Right atrium auricular region (tissue), 2 donors: ENCODE measurements around the gene PPP1R13B. TPM values are rescaled to one million over a fixed set of nuclear protein-coding genes. Genes with fewer than 3 reads are reported as not detected.

Experiments
- DNase-seq: peaks from one replicate; pipeline ENCODE4 v3.0.0-alpha.2; 2019; ENCODE audit warnings: low spot score
- H3K27ac ChIP-seq, 2 donors: fragments of 200-600 bp; sonication (generic); 1 replicate in 1 of 2; 2 replicates in 1 of 2; pipeline ENCODE4 v1.5.1; 2016 to 2019
- H3K27me3 ChIP-seq, 2 donors: fragments of 200-600 bp; sonication (generic); one replicate each; pipeline versions ENCODE4 v1.5.1 to v1.6.0; 2017 to 2019
- H3K36me3 ChIP-seq: fragments of 200-600 bp; sonication (generic); one replicate; pipeline ENCODE4 v1.5.1; 2016
- H3K4me1 ChIP-seq, 2 donors: fragments of 200-600 bp; sonication (generic); one replicate each; pipeline versions ENCODE4 v1.5.1 to v1.6.0; 2017 to 2019
- H3K4me3 ChIP-seq, 2 donors: fragments of 200-600 bp; sonication (generic); 1 replicate in 1 of 2; 2 replicates in 1 of 2; pipeline ENCODE4 v1.5.1; 2017 to 2019; ENCODE audit warnings: mild to moderate bottlenecking in 1 of 2, moderate library complexity in 1 of 2
- H3K9me3 ChIP-seq, 2 donors: fragments of 200-600 bp; sonication (generic); one replicate each; pipeline ENCODE4 v1.5.1; 2019
- CTCF ChIP-seq, 2 donors: fragments of 200-600 bp; sonication (generic); IDR thresholded peaks; one replicate each; pipeline ENCODE4 v1.5.1; 2019; ENCODE audit warnings: antibody characterized with exemption in 2 of 2
- total RNA-seq, 2 donors: library from RNA; depleted of rRNA; stranded (reverse); fragments of >200 nt; gene quantifications; one replicate each; pipeline ENCODE4 v1.1.0, GENCODE V29; 2016

PPP1R13B gene
- total RNA-seq, 2 donors from 2014 or later, result 45.7 to 47.8 TPM

GRCh38 chr14:103773521-103773920 is 73.9 kb downstream of the PPP1R13B start:
- peaks cover 21% of the 10 kb centered on the region for H3K36me3 ChIP-seq
- peaks cover 0 to 5% of the 10 kb centered on the region in 2 donors for H3K4me1 ChIP-seq
- no peak for DNase-seq
- H3K27me3 ChIP-seq, result no peaks in the 10 kb centered on the region
- H3K4me3 ChIP-seq, result no peak overlapping the region
- no peak for TF ChIP-seq CTCF (IDR thresholded peaks at IDR 0.05)
- peak overlapping the region in 1 of 2 donors; percentile 9 for H3K27ac ChIP-seq
- no peaks in the 10 kb centered on the region for H3K9me3 ChIP-seq

- Histone ChIP-seq H3K36me3 (peaks cover 7% of the 10 kb centered on the region), H3K27ac (no peak overlapping the region)
These were observed 75.2 kb downstream of the PPP1R13B start for GRCh38 chr14:103772078-103772712.

GRCh38 chr14:103770902-103771301 is 76.5 kb downstream of the PPP1R13B start:
- Histone ChIP-seq H3K27ac (peak overlapping the region; percentile 10 to 27), H3K4me3 (no peak overlapping the region), H3K9me3 (no peaks in the 10 kb centered on the region), H3K27me3 (no peaks in the 10 kb centered on the region), H3K4me1 (peaks cover 0 to 5% of the 10 kb centered on the region in 2 donors), H3K36me3 (peaks cover 7% of the 10 kb centered on the region)
- no peak for TF ChIP-seq CTCF (IDR thresholded peaks at IDR 0.05)
- no peak for DNase-seq

More at GRCh38 chr14:103772078-103772712, 75.2 kb downstream of the PPP1R13B start:
- no peaks in the 10 kb centered on the region for H3K27me3 ChIP-seq
- TF ChIP-seq CTCF (IDR thresholded peaks at IDR 0.05), result no peak
- H3K4me1 ChIP-seq, result peaks cover 0 to 5% of the 10 kb centered on the region in 2 donors
- no peak overlapping the region for H3K4me3 ChIP-seq
- DNase-seq, result no peak
- H3K9me3 ChIP-seq, result no peaks in the 10 kb centered on the region

- peaks cover 0 to 5% of the 10 kb centered on the region in 2 donors for H3K4me1 ChIP-seq
- H3K36me3 ChIP-seq, result peaks cover 7% of the 10 kb centered on the region
- TF ChIP-seq CTCF (IDR thresholded peaks at IDR 0.05), result no peak
- peak overlapping the region; percentile 10 to 27 for H3K27ac ChIP-seq
- DNase-seq, result no peak
- H3K4me3 ChIP-seq, result no peak overlapping the region
- H3K9me3 ChIP-seq, result no peaks in the 10 kb centered on the region
- no peaks in the 10 kb centered on the region for H3K27me3 ChIP-seq
These were observed 76.9 kb downstream of the PPP1R13B start for GRCh38 chr14:103770500-103770899.

- Histone ChIP-seq H3K4me1 (peaks cover 0 to 5% of the 10 kb centered on the region in 2 donors), H3K36me3 (peaks cover 14% of the 10 kb centered on the region), H3K27me3 (no peaks in the 10 kb centered on the region), H3K9me3 (no peaks in the 10 kb centered on the region), H3K27ac (peak overlapping the region in 1 of 2 donors; percentile 25), H3K4me3 (no peak overlapping the region)
- no peak for DNase-seq
- no peak for TF ChIP-seq CTCF (IDR thresholded peaks at IDR 0.05)
These were observed 80.0 kb downstream of the PPP1R13B start for GRCh38 chr14:103767336-103767894.
